NCI-H1417 (cell line): ENCODE data around the gene NRARP.

ENCODE experiments used
- DNase-seq, 3 experiments: peaks; one replicate each; lab custom pipeline; 2025; lab: John Stamatoyannopoulos, UW

The NRARP gene

GRCh38 chr9:137310189-137311052 is 8.3 kb upstream of the NRARP start:
- peak in 2 of 3 experiments; percentile 45 to 57 for DNase-seq

- no peak for DNase-seq
Observed at GRCh38 chr9:137309368-137310188, 7.5 kb upstream of the NRARP start.

DNA sequence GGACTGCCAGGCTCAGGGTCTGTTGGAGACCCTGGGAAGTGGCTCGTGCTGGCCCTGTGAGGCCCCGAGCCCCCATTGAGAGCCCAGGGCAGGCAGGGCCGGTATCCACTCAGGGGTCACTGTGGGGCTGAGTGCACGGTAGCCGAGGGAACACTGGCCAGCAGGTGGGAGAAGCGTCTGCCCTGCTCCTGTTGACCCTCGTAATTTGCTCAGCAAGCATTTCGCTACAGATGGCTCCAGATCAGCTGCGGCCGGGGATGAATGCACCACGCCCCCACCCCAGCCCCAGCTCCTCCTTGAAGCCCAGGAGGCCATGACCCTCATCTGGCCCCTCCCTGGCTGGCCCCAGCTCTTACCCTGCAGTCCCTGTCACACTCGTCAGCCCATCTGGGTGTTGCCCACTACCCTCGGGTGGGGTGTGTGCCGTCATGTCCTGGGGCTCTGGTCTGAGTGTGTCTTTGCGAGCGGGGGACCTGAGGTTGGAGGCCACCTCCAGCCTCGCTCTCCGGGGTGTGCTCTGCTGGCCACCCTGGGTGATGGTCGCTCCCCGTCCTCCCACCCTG is 6.1 kb upstream of the NRARP start:
- peak in 1 of 3 experiments; percentile 56 for DNase-seq

DNA sequence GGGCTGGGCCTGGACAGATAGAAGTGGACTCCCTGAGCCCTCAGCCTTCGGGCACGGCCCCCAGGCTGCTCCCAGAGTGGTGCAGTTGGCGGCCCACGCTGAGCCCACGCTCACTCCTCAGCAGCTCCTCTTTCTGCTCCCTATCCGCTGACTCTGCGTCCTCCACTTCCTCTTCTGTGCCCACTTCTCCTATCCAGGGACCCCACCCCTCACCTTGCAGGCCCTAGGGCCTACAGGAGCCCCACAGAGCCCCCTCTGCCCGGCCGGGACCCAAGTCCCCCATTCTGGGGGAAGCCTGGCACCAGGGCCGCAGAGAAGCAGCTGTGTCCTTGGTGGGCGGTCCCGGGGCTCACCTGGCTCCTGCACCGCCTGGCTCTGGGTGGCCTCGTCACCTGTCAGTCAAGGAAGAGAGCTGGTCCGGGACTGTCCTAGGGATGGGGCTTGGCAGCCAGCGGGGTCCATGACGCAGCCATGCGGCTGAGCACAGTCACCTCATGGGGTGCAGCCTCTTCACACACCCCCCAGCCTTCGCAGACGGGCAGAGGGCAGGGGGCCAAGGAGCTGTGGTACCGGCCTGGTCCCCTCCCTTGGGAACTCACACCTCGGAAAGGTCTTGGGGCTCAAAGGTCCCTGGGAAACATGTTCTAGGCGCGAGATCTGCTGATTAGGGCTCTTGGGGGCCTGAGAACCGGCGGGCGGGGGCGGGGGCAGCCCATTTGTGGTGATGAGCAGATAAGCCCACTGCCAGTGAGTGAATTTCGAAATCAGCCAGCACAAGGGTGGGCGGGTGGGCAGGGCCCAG is 5.4 kb upstream of the NRARP start:
- no peak for DNase-seq

- DNase-seq, result no peak
Observed at GRCh38 chr9:137306850-137307254, 4.8 kb upstream of the NRARP start.

GRCh38 chr9:137306066-137306849 is 4.2 kb upstream of the NRARP start:
- no peak for DNase-seq

DNA sequence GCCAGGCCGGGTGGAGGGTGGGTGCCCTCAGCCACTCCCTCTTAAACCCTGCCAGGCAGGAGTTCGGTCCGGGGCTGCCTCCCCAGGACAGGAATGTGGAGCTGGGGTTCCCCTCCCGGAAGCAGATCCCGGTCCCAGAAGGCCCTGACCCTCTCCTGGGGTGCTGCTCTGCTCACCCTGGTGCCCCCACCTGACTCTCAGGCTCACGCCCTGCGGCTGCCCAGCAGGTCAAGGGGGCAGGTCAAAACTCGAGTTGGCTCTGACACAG is 3.7 kb upstream of the NRARP start:
- no peak for DNase-seq

DNA sequence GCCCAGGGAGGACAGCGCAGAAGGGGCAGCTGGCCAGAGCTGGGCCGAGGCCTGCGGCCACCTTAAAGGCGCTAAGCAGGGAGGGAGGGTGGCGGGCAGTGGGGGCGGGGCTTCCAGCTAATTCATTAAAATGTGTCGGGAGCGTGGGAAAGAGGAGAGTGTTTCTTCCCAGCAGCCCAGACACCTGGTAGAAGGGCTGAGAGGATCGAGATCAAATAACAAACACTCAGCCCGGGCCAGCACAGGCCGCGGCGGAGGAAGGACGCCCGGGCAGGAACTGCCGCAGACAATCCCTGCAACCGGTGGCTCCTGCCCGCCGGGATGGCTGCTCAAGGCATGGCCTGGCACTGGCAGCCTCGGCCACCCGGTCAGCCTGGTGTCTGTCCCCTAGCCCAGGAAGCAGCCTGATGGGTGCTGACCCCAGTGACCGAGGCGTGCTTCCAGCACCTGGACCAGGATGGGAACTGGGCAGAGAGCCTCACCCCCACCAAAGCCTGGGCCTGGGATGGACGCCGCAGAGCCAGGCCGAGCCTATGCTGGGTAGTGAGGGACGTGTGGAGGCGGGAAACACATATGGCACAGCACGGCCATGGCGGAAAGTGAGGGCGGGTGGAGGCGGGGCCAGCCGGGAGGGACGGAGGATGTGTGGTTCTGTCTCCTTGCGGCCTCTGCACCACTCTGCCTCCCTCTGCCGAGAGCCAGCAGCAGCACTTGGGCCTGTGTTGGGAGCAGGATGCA is 3.2 kb upstream of the NRARP start:
- peak; percentile 72 to 90 (median 84) for DNase-seq

GRCh38 chr9:137304383-137305059 is 2.5 kb upstream of the NRARP start:
- peak in 1 of 3 experiments; percentile 51 for DNase-seq

DNA sequence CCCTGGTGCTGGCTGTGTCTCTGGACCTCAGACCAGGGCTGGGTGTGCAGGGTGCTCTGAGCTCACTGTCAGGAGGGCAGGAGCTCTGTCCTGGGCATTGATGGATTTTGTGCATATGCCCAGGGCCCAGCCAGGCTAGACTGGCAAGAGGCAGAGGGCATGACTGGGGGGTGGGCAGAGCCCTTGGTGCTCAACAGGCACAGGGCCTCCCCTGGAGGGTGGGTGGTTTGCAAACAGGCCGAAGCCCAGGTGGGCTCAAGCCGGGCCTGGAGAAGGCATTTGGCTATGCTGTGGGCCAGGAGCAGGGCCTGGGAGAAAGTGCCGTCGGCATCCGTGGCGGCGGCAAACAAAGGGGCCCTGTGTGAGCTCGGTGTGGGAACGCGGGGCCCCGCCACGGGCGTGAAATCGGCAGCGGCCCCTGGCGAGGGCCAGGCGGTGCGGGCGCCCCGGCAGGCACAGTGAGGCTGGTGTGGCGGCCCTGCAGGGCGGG is 1.9 kb upstream of the NRARP start:
- no peak for DNase-seq

DNA sequence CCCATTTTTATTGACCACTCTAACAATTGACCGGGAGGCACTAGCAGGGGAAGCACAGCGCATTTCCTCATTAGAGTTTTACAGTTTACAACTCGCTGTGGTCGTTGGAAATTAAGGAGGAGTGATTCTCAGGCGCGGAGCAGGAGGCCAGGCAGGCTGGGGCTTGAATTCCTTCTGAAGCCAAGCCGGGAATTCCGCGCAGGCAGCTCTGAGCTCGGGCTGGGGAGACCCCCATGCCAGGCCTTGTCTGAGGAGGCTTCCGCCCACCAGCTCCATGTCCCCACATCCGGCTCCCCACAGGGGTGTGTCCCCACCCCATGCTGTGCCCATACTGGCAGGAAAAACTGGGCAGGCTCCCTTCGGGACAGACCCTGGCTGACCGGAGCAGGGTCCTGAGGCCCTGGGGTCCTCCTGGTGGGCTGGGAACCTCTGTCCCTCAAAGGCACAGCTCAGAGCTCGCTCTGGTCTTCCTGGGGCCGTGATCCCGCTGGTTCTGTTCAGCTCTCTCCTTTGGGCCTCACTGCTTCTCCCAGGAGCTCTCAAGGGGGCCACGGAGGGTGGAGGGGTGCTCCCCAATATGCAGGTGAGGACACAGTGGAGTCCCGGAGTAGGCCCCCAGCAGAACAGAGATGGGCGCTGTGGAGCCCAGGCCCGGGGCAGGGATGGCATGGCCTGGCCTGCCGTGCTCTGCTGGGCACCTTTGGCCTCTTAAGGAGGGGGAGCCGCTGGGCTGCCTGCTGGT is 1.3 kb upstream of the NRARP start:
- peak in 1 of 3 experiments; percentile 70 for DNase-seq

DNA sequence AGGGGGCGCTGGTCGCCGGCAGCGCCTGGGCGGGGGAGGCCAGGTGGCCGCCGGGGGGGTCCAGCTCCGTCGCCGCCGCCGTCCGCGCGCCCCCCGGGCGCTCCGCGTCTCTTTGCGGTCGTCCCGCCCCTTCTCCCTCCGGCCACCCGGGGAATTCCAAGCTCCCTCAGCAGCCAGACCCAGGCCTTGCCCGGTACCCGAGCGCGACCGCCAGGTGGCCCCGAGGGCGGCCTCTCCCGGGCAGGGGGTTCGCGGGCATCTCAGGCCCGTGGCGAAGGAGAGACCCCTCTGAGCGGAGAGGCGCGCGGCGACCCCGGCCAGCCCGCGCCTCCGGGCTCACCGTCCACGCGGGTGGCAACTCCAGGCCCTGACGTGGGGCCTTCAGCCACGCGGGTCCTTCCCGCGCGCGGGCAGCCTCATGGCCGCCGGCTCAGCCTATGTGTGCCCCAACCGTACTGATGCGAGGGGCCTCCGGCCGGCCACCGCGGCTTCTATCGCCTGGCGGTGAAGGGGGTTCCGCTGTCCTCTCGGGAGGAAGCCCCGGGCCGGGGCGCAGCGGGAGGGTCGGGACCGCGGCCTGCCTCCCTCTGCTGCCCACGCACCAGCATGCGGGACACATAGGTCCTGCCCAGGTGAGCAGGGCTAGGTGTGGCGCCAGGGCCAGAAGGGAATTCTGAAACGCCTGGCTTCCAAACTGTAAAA is 529 bp upstream of the NRARP start:
- DNase-seq, result peak in 2 of 3 experiments; percentile 89 to 94

DNA sequence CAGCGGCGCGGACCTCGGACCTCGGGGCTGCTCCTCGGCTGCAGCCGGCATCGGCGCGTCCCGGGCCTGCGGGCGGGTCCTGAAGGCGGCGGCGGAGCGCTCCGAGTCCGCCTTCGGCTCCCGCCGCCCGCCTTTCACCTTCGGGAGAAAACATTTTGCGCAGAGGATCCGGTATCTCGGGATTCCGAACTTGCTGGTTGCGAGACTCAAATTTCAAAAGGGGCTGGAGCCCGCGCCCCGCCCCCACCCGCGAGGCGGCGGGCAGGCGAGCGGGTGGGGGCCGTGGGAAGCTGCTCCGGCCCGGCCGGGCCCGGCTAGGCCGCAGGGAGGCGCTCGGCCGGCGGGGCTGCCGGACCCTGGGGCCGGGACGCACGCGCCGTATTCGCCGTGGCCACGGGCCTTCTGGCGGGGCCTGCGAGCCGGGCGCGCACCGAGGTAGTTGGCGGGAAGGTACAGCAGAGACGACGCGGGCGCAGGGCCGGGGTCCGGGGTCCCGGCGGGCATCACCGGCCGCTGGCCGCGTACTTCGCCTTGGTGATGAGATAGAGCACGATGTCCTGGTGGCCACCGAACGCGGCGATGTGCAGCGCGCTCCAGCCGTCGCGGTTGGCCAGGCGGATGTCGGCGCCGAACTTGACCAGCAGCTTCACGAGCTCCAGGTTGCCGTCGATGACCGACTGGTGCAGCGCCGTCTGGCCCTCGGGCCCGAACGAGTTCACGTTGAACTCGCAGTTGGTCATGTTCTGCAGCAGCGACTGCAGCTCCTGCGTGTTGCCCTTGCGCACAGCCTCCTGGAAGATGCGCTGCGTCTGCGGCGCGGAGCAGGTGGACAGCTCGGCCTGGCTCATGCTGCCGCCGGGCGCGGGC is 757 bp downstream of the NRARP start:
- peak; percentile 12 to 77 (median 74) for DNase-seq

DNA sequence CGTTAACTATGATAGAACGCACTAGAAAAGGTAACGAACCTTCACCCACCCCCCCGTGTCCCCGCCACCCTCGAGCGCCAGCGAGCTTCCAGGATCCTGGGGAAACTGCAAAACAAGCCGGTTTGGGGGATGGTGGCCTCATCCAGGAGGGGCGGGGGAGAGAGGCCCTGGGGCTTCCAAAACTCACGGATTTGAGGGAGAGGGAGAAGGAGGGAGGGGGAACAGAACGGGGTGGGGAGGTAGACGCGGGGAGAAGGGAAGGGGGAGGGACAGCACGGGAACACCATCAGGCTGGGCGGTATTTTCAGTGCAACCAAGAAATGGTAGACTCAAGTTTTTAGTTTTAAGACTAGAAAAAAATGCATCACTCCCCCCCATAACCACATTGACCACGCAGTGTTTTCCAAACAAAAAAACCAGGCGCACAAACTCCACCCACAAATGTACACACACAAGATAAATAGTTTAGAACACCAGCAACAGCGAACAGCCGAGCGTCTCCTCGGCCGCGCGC is 1.4 kb downstream of the NRARP start:
- peak in 2 of 3 experiments; percentile 76 to 77 for DNase-seq

- DNase-seq, result peak; percentile 1 to 61 (median 31)
Observed at GRCh38 chr9:137299938-137300337, 2.1 kb downstream of the NRARP start.

DNA sequence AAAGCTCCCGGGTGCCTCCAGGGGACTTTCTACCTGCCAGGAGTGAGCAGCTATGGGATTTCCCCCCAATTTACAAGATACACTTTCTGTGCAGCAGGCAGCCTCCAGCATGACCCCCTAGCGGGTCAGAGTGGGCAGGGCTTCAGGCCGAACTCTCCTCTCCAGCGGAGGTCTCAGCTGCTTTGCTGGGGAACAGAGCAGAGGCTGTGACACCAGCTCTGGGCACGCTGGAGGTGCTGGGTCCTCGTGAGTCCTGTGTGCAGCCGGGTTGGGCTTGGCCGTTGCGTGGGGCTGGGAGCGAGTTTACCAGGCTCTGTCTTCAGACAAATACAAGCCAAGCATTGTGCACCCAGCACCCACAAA is 2.9 kb downstream of the NRARP start:
- DNase-seq, result no peak
